Fibroblast of lung (primary cell): ENCODE results near the gene SCMH1. TPM values are rescaled to one million over a fixed set of nuclear protein-coding genes. Genes with fewer than 3 reads are reported as not detected.
"Not testable (repeated sequence)": the region's sequence is repeated elsewhere in the genome, so short reads cannot be mapped to it uniquely, and the experiment has no call there.

Experiments used
- DNase-seq, 2 donors: peaks; one replicate each; pipeline versions ENCODE4 v3.0.0 to v3.0.0-alpha.2; 2010; ENCODE audit warnings: low read depth in 2 of 2
- H2AFZ ChIP-seq: 2 replicates; pipeline ENCODE4 v1.5.1; 2012; ENCODE audit warnings: low read length, control low read depth, inconsistent platforms
- H3K27ac ChIP-seq: 2 replicates; pipeline ENCODE4 v1.5.1; 2011; ENCODE audit warnings: low read length, control low read depth; ENCODE audit not compliant: insufficient read depth
- H3K27me3 ChIP-seq: 2 replicates; pipeline ENCODE4 v1.5.1; 2011; ENCODE audit warnings: mild to moderate bottlenecking, low read length; ENCODE audit not compliant: control insufficient read depth, insufficient read depth
- H3K36me3 ChIP-seq: 2 replicates; pipeline ENCODE4 v1.5.1; 2011; ENCODE audit warnings: low read length; ENCODE audit not compliant: control insufficient read depth, insufficient read depth
- H3K4me1 ChIP-seq: 2 replicates; pipeline ENCODE4 v1.5.1; 2011; ENCODE audit warnings: low read length; ENCODE audit not compliant: control insufficient read depth, insufficient read depth; ENCODE audit errors: extremely low read depth
- H3K4me2 ChIP-seq: 2 replicates; pipeline ENCODE4 v1.5.1; 2011; ENCODE audit warnings: low read length, control low read depth; ENCODE audit not compliant: insufficient read depth; ENCODE audit errors: extremely low read depth
- H3K4me3 ChIP-seq, 4 experiments: fragments of 200-600 bp in 1 of 4; sonication (generic) in 1 of 4; replicated peaks in 1 of 4; 2 replicates each; pipeline ENCODE4 v1.5.1; 2011 to 2016; ENCODE audit warnings: low read length in 4 of 4, low read depth in 3 of 4, mild to moderate bottlenecking in 3 of 4, control low read depth in 2 of 4, inconsistent platforms in 1 of 4, mixed read lengths in 1 of 4; ENCODE audit not compliant: insufficient read depth in 1 of 4; ENCODE audit errors: control extremely low read depth in 1 of 4
- H3K79me2 ChIP-seq: 2 replicates; pipeline ENCODE4 v1.5.1; 2012; ENCODE audit warnings: mild to moderate bottlenecking, low read length, inconsistent platforms; ENCODE audit not compliant: control insufficient read depth, insufficient read depth
- H3K9ac ChIP-seq: 2 replicates; pipeline ENCODE4 v1.5.1; 2011; ENCODE audit warnings: mild to moderate bottlenecking, low read length, control low read depth; ENCODE audit not compliant: insufficient read depth
- H3K9me3 ChIP-seq: 2 replicates; pipeline ENCODE4 v1.5.1; 2012; ENCODE audit warnings: low read depth, low read length; ENCODE audit not compliant: control insufficient read depth, insufficient read depth
- H4K20me1 ChIP-seq: 2 replicates; pipeline ENCODE4 v1.5.1; 2011; ENCODE audit warnings: low read length; ENCODE audit not compliant: control insufficient read depth, insufficient read depth; ENCODE audit errors: extremely low read depth
- EZH2 ChIP-seq: IDR thresholded peaks from 2 replicates; pipeline ENCODE4 v1.5.1; 2012; ENCODE audit warnings: low read length, control low read depth, mild to moderate bottlenecking; ENCODE audit errors: missing control alignments
- polyA plus RNA-seq, 2 donors: library from polyadenylated mRNA; depleted of rRNA in 1 of 2; stranded (reverse) in 1 of 2; unstranded in 1 of 2; fragments of >200 nt; gene quantifications; 2 replicates each; pipeline ENCODE4 v1.2.1, GENCODE V29; 2011 to 2012; ENCODE audit warnings: missing spikeins in 1 of 2
- total RNA-seq: library from RNA; depleted of rRNA; stranded (reverse); fragments of >200 nt; gene quantifications from 2 replicates; pipeline ENCODE4 v1.2.1, GENCODE V29; 2014
- TF ChIP-seq, protein P1 (sequence below), 2 donors: IDR thresholded peaks in 1 of 2; conservative IDR thresholded peaks in 1 of 2; 1 replicate in 1 of 2; 2 replicates in 1 of 2; pipeline ENCODE4 v1.5.1; 2011 to 2012; ENCODE audit warnings: low read length in 2 of 2, control low read depth in 1 of 2, inconsistent platforms in 1 of 2, low read depth in 1 of 2, mild to moderate bottlenecking in 1 of 2

The SCMH1 gene
- total and polyA plus RNA-seq, 2 donors (not counting 1 experiment from before 2014, with no cell fraction given), result 20.8 to 24.8 TPM

DNA sequence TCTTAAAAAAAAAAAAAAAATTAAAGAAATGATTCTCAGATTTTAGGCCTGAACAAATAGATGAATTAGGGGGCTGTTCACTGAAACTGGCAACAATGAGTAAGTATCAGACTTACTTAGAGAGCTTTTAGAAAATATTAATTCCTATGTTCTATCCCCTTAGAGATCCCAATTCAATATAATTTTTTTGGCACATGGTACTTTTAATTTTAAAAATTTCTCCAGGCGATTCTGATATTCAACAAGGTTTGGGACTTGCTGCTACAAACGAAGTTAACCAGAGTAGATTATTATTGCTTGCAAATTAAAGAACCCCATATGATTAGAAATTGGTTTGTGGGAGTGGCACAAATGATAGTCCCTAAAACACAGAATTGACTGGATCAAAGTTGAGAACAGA lies 11.4 kb downstream of the SCMH1 start:
- no peak overlapping the region for H3K4me3 ChIP-seq
- no peak overlapping the region for H3K9ac ChIP-seq
- no peaks in the 10 kb centered on the region for H3K27me3 ChIP-seq
- no peaks in the 10 kb centered on the region for H4K20me1 ChIP-seq
- no peak for TF ChIP-seq EZH2
- TF ChIP-seq, protein P1, sequence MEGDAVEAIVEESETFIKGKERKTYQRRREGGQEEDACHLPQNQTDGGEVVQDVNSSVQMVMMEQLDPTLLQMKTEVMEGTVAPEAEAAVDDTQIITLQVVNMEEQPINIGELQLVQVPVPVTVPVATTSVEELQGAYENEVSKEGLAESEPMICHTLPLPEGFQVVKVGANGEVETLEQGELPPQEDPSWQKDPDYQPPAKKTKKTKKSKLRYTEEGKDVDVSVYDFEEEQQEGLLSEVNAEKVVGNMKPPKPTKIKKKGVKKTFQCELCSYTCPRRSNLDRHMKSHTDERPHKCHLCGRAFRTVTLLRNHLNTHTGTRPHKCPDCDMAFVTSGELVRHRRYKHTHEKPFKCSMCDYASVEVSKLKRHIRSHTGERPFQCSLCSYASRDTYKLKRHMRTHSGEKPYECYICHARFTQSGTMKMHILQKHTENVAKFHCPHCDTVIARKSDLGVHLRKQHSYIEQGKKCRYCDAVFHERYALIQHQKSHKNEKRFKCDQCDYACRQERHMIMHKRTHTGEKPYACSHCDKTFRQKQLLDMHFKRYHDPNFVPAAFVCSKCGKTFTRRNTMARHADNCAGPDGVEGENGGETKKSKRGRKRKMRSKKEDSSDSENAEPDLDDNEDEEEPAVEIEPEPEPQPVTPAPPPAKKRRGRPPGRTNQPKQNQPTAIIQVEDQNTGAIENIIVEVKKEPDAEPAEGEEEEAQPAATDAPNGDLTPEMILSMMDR (conservative IDR thresholded peaks at IDR 0.05 in 1 of 2, IDR thresholded peaks at IDR 0.05 in 1 of 2; ENCODE audit: low read depth in 1 of 2, low read length in 2 of 2), result no peak
- H3K27ac ChIP-seq, result no peak overlapping the region
- H2AFZ ChIP-seq, result no peak overlapping the region
- DNase-seq, result no peak
- no peaks in the 10 kb centered on the region for H3K36me3 ChIP-seq
- H3K79me2 ChIP-seq, result peaks cover 2% of the 10 kb centered on the region
- no peaks in the 10 kb centered on the region for H3K4me1 ChIP-seq
- H3K4me2 ChIP-seq, result no peak overlapping the region
- H3K9me3 ChIP-seq, result no peaks in the 10 kb centered on the region

DNA sequence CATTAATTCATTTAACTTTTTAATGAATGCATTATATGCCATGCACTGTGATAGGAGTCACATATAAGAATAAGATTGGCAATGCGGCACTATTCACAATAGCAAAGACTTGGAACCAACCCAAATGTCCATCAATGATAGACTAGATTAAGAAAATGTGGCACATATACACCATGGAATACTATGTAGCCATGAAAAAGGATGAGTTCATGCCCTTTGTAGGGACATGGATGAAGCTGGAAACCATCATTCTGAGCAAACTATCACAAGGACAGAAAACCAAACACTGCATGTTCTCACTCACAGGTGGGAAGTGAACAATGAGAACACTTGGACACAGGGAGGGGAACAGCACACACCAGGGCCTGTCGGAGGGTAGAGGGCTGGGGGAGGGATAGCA lies 12.9 kb downstream of the SCMH1 start:
- H3K27me3 ChIP-seq, H4K20me1 ChIP-seq, H3K9ac ChIP-seq, DNase-seq, H3K4me1 ChIP-seq, H3K9me3 ChIP-seq, H3K4me2 ChIP-seq, H3K36me3 ChIP-seq, H2AFZ ChIP-seq, H3K4me3 ChIP-seq, H3K27ac ChIP-seq, H3K79me2 ChIP-seq: not testable (repeated sequence)

DNA sequence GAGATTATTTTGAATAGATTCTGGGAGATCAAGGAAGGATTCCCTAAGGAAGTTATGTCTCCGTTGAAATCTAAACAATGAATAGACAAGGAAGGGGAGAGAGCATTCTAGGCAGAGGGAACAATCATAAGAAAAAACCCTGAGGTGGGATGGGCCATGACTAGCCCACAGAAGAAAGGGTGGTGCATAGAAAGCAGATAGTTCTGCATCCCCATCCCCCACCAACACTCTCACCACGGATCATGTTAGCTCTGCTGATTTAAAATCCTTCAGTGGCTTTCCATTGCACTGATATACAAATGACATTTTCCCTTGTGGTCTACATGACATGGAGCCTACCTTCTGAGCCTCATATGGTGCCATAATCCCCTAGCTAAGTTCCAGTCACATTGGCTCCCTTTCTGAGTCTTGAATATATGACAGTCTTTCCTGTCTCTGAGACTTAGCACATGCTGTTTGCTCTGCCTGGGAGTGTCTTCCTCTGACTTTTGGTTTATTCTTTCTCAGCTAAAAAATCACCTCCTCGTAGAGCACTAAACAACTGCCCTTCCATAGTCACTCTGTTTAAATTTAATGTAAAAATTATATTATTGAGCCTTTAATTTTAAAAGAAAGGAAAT lies 15.2 kb downstream of the SCMH1 start:
- H3K36me3 ChIP-seq, result no peaks in the 10 kb centered on the region
- no peak overlapping the region for H2AFZ ChIP-seq
- no peaks in the 10 kb centered on the region for H3K4me1 ChIP-seq
- no peak overlapping the region for H3K9ac ChIP-seq
- H3K27me3 ChIP-seq, result no peaks in the 10 kb centered on the region
- H4K20me1 ChIP-seq, result no peaks in the 10 kb centered on the region
- H3K27ac ChIP-seq, result no peak overlapping the region
- peaks cover 4% of the 10 kb centered on the region for H3K79me2 ChIP-seq
- H3K4me2 ChIP-seq, result no peak overlapping the region
- no peak overlapping the region for H3K4me3 ChIP-seq
- TF ChIP-seq, protein P1 (conservative IDR thresholded peaks at IDR 0.05 in 1 of 2, IDR thresholded peaks at IDR 0.05 in 1 of 2; ENCODE audit: low read depth in 1 of 2, low read length in 2 of 2), result no peak
- no peak for TF ChIP-seq EZH2
- no peak for DNase-seq
- H3K9me3 ChIP-seq, result no peaks in the 10 kb centered on the region
